Prostate gland (tissue), 2 donors: ENCODE data around the gene GUCY1A1. TPM values are rescaled to one million over a fixed set of nuclear protein-coding genes. Genes with fewer than 3 reads are reported as not detected.

ENCODE experiments used
- DNase-seq: peaks from one replicate; pipeline ENCODE4 v3.0.0-alpha.2; 2019; ENCODE audit warnings: low spot score
- H3K27ac ChIP-seq, 2 donors: fragments of 200-600 bp; sonication (generic); 2 replicates each; pipeline ENCODE4 v1.5.1; 2017 to 2019
- H3K27me3 ChIP-seq: fragments of 200-600 bp; sonication (generic); replicated peaks from 2 replicates; pipeline ENCODE4 v1.5.1; 2019; ENCODE audit not compliant: insufficient read depth
- H3K36me3 ChIP-seq, 2 donors: fragments of 200-600 bp; sonication (generic); 1 replicate in 1 of 2; 2 replicates in 1 of 2; pipeline versions ENCODE4 v1.5.1 to v1.8.1; 2017 to 2019
- H3K4me1 ChIP-seq: fragments of 200-600 bp; sonication (generic); replicated peaks from 2 replicates; pipeline ENCODE4 v1.5.1; 2019
- H3K4me3 ChIP-seq, 2 donors: fragments of 200-600 bp; sonication (generic); 2 replicates each; pipeline ENCODE4 v1.5.1; 2017 to 2019
- H3K9me3 ChIP-seq: fragments of 200-600 bp; sonication (generic); 2 replicates; pipeline ENCODE4 v1.5.1; 2017
- CTCF ChIP-seq, 4 experiments: fragments of 200-600 bp in 2 of 4; fragments of 450-650 bp in 2 of 4; sonication (generic) in 2 of 4; IDR thresholded peaks; 1 replicate in 3 of 4; 2 replicates in 1 of 4; pipeline ENCODE4 v1.5.1; 2016 to 2019; ENCODE audit warnings: antibody characterized with exemption in 4 of 4, mild to moderate bottlenecking in 2 of 4, moderate library complexity in 2 of 4
- POLR2A ChIP-seq: fragments of 450-650 bp; IDR thresholded peaks from one replicate; pipeline ENCODE4 v1.6.1; 2016; ENCODE audit warnings: antibody characterized with exemption, mild to moderate bottlenecking
- POLR2AphosphoS5 ChIP-seq: sonication (generic); formaldehyde crosslinking; IDR thresholded peaks from one replicate; pipeline ENCODE4 v1.6.1; 2017; ENCODE audit warnings: antibody characterized with exemption
- WGBS: methylation state at CpG from one replicate; pipeline ENCODE4 v1.1.5; 2018; 5-methylcytosine and 5-hydroxymethylcytosine counted together
- intact Hi-C: fragments of 100-400 bp; cut with DNase I; formaldehyde crosslinking; loops from one replicate; pipeline ENCODE4 v1.14.2; 2022
- total RNA-seq, 2 donors: library from RNA; depleted of rRNA; stranded (reverse); fragments of >200 nt; gene quantifications; one replicate each; pipeline ENCODE4 v1.1.0, GENCODE V29; 2016

Gene GUCY1A1
- total RNA-seq, 2 donors from 2014 or later: 49.8 to 103 TPM

DNA sequence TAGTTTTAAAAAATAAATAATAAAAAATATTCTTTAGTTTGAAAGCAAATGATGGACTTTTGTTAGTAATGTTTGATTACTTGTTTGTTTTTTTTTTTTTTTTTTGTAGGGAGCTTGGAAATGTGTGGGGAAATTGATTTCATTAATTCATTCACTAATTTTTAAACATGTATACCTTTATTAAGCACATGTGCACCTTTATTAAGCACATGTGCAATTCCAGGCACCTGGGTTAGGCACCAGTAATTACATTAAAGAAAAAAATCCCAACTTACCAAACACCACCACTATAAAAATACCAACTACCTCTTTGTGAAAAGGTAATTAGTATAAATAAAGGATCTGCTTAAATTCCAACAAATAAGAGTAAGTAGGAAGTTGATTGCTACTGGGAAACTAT is 101.7 kb downstream of the GUCY1A1 start:
- Histone ChIP-seq H3K4me1 (no peaks in the 10 kb centered on the region), H3K27ac (no peak overlapping the region), H3K9me3 (no peaks in the 10 kb centered on the region), H3K27me3 (no peaks in the 10 kb centered on the region), H3K36me3 (no peaks in the 10 kb centered on the region), H3K4me3 (no peak overlapping the region)
- TF ChIP-seq CTCF (IDR thresholded peaks at IDR 0.05): no peak
- no peak for TF ChIP-seq POLR2A
- DNase-seq: no peak
- intact Hi-C loops: no loop called here

DNA sequence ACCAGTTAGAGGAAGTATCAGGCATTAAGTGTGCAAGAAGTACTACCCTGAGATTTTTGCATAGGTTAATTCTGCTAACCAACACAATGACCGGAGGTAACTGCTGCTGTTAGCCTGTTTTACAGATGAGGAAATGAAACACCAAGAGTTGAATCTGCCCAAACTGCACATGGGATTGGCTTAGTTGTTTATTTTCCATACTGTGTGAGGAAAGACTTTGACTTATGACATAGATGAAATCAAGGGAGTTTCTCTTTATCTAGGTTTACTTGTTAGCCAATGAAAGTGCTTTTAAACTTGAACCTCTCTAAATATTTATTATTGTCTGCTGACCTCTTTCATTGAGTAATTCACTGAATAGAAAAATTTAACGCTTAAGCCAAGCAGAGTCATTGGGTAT is 102.4 kb downstream of the GUCY1A1 start:
- intact Hi-C loops: no loop called here
- DNase-seq: no peak
- Histone ChIP-seq H3K9me3 (no peaks in the 10 kb centered on the region), H3K27ac (no peak overlapping the region), H3K4me1 (no peaks in the 10 kb centered on the region), H3K36me3 (no peaks in the 10 kb centered on the region), H3K27me3 (no peaks in the 10 kb centered on the region), H3K4me3 (no peak overlapping the region)
- no peak for TF ChIP-seq POLR2AphosphoS5
- no peak for TF ChIP-seq POLR2A
- no peak for TF ChIP-seq CTCF (IDR thresholded peaks at IDR 0.05)
- WGBS: 80% methylated on average over 2 of the region's 2 CpGs

GRCh38 chr4:155772459-155773195 is 106.0 kb downstream of the GUCY1A1 start:
- Histone ChIP-seq H3K27ac (no peak overlapping the region), H3K27me3 (no peaks in the 10 kb centered on the region), H3K9me3 (no peaks in the 10 kb centered on the region), H3K4me1 (no peaks in the 10 kb centered on the region), H3K36me3 (no peaks in the 10 kb centered on the region), H3K4me3 (no peak overlapping the region)
- TF ChIP-seq POLR2AphosphoS5 (no peak), CTCF (IDR thresholded peaks at IDR 0.05) (no peak), POLR2A (no peak)
- intact Hi-C loops: no loop called here
- peak; percentile 48 for DNase-seq
- 52% methylated on average over 8 of the region's 8 CpGs for WGBS

- no peak overlapping the region for H3K27ac ChIP-seq
- H3K36me3 ChIP-seq: no peaks in the 10 kb centered on the region
- intact Hi-C loops: no loop called here
- H3K9me3 ChIP-seq: no peaks in the 10 kb centered on the region
- no peak for DNase-seq
- no peaks in the 10 kb centered on the region for H3K27me3 ChIP-seq
- 74% methylated on average over 4 of the region's 4 CpGs for WGBS
- TF ChIP-seq POLR2AphosphoS5: peak; percentile 51
- no peak for TF ChIP-seq POLR2A
- peak in 2 of 4 experiments; percentile 6 for TF ChIP-seq CTCF (IDR thresholded peaks at IDR 0.05)
- H3K4me3 ChIP-seq: no peak overlapping the region
- no peaks in the 10 kb centered on the region for H3K4me1 ChIP-seq
Observed at GRCh38 chr4:155773196-155773800, 106.7 kb downstream of the GUCY1A1 start.

GRCh38 chr4:155774033-155774432 is 107.4 kb downstream of the GUCY1A1 start:
- no peak overlapping the region for H3K27ac ChIP-seq
- no peak for TF ChIP-seq CTCF (IDR thresholded peaks at IDR 0.05)
- TF ChIP-seq POLR2AphosphoS5: no peak
- no peak for TF ChIP-seq POLR2A
- H3K4me3 ChIP-seq: no peak overlapping the region
- H3K9me3 ChIP-seq: no peaks in the 10 kb centered on the region
- 81% methylated on average over 4 of the region's 4 CpGs for WGBS
- no peaks in the 10 kb centered on the region for H3K36me3 ChIP-seq
- no peaks in the 10 kb centered on the region for H3K27me3 ChIP-seq
- no peaks in the 10 kb centered on the region for H3K4me1 ChIP-seq
- intact Hi-C loops: no loop called here
- no peak for DNase-seq
